Measurements from ENCODE around the gene MAD1L1.

Gene MAD1L1

DNA sequence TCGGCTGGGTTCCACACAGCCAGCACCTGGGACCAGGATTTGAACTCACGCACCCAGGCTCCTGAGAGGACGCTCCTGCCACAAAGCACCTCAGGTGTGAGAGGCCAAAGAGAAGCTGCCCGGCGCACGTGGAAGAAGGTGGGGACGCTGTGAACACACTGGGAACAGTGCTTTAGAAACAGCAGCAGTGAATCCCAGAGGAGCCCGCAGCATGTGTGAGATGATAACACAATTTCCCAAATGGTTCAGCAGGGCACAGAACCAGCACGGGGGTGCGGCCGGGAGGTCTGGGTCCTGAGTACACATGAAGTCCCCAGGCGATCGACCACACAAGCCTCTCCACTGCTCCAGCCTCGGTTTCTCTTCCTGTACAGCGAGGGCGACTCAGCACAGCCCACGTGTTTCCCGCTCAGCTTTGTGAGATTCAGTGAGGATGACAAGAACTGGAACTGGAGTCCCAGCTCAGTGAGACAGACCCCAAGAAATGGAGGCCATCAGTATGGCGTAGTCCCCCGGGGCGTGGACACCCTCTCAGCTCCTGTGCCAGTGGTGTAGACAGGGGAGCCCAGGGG is 188.3 kb downstream of the MAD1L1 start:
- TF ChIP-seq, protein P1, sequence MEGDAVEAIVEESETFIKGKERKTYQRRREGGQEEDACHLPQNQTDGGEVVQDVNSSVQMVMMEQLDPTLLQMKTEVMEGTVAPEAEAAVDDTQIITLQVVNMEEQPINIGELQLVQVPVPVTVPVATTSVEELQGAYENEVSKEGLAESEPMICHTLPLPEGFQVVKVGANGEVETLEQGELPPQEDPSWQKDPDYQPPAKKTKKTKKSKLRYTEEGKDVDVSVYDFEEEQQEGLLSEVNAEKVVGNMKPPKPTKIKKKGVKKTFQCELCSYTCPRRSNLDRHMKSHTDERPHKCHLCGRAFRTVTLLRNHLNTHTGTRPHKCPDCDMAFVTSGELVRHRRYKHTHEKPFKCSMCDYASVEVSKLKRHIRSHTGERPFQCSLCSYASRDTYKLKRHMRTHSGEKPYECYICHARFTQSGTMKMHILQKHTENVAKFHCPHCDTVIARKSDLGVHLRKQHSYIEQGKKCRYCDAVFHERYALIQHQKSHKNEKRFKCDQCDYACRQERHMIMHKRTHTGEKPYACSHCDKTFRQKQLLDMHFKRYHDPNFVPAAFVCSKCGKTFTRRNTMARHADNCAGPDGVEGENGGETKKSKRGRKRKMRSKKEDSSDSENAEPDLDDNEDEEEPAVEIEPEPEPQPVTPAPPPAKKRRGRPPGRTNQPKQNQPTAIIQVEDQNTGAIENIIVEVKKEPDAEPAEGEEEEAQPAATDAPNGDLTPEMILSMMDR (conservative IDR thresholded peaks at IDR 0.05; ENCODE audit: control insufficient read depth, insufficient read depth, low read depth, low read length): no peak
- no peak for DNase-seq (ENCODE audit: low read depth)
- no peak overlapping the region for H3K4me3 ChIP-seq (ENCODE audit: control insufficient read depth, low read depth, low read length)

DNA sequence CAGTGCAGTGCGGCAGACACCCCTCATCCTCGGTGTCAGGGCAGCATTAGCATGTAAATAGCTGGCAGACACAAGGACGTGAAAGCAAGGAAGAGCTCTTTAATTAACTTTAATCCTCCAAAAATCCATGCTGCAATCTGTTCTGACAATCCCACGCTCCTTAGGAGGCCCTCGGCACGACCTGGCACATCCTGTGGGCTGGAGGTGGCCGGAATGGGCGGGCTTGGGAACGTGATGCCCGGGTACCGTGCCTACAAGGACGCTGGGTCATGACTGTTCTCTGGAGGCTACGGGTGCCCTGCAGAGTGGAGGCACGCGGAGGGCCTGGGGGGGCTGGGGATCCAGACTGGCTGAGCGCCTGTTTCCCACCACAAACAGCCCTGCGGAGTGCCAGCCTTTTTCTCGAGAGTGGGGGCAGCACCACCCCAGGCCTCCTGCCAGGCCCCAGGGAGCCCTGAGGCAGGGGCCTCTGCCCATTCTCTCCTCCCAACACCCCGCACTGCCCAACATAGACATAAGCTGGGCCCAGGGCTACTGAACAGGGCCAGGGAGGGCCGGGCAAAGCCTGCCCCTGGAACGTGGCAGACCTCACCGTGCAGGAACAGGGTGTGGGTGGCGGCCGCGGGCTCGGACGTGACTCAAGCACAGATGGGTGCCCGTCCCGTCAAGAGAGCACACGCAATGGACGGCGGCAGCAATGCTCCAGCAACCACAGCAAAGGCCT is 189.3 kb downstream of the MAD1L1 start:
- no peak overlapping the region for H3K4me3 ChIP-seq (ENCODE audit: control insufficient read depth, low read depth, low read length)
- DNase-seq (ENCODE audit: low read depth): no peak
- TF ChIP-seq, protein P1 (conservative IDR thresholded peaks at IDR 0.05; ENCODE audit: control insufficient read depth, insufficient read depth, low read depth, low read length): no peak

DNA sequence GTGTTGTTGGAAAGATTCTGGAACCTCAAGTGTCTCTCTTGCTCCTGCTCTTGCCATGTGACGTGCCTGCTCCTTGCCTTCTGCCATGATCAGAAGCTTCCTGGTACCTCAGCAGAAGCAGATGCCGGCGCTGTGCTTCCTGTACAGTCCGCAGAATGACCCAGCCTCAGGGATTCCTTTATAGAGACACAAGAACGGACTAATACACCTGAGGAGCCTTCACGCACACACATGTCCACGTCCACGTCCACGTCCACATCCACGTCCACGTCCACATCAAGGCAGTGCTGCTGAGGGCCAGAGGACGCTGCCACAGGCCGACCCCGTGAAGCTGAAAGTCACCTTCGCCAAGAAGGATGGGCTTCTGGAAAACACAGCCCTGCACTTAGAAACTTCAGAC is 190.1 kb downstream of the MAD1L1 start:
- no peak overlapping the region for H3K4me3 ChIP-seq (ENCODE audit: control insufficient read depth, low read depth, low read length)
- DNase-seq (ENCODE audit: low read depth): no peak
- TF ChIP-seq, protein P1 (conservative IDR thresholded peaks at IDR 0.05; ENCODE audit: control insufficient read depth, insufficient read depth, low read depth, low read length): no peak

DNA sequence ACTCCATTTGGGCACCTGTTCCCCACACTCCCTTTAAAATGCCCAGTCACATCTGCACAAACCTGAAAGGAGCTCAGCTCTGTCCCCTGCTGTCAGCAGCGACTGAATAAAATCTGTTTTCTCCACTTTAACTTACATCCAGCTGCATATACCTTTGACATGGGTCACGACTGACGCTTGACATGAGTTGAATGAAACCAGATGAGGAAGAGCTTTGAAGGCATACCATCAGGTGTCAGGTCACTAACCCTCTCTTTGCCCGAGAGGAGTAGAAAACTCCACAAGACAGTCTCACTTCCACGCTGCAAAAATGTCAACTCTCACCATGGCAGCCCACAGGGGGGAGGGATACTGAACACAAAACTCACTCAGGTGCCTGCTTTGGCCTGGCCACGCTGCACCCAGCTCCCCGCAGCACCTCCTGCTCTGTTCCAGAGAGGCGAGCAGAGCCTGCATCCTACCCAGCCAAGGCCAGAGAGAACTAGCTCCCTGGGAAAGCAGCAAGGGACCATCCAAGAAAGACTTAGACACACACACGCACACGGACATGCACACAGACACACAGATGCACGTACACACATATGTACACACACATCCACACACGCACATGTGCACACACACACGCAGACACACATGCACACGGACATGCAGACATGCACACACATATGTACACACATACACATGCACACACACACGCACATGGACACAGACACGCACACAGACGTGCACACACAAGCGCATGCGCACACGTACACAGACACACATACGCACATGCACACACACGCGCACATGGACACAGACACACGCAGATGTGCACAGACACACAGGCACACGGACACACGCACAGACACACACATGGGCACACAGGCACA is 191.0 kb downstream of the MAD1L1 start:
- no peak for DNase-seq (ENCODE audit: low read depth)
- TF ChIP-seq, protein P1 (conservative IDR thresholded peaks at IDR 0.05; ENCODE audit: control insufficient read depth, insufficient read depth, low read depth, low read length): no peak
- no peak overlapping the region for H3K4me3 ChIP-seq (ENCODE audit: control insufficient read depth, low read depth, low read length)

DNA sequence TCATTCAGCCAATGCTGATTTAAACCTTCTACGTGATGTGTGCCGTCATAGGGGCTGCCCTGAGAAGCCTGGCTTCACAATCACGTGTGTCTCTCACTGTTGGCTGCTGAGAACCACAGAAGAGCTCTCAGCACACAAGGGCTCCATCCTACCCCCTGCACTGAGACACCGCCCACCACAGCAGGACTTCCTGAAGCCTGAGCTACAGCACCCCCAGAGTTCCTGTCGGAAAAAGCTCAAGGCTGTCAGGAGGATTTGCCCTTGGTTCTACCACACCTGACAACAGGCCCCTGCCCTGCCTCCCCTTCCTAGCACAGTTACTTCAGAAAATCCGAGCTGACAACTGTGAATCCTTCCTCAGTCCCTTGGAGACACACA is 191.9 kb downstream of the MAD1L1 start:
- DNase-seq (ENCODE audit: low read depth): no peak
- TF ChIP-seq, protein P1 (conservative IDR thresholded peaks at IDR 0.05; ENCODE audit: control insufficient read depth, insufficient read depth, low read depth, low read length): no peak
- no peak overlapping the region for H3K4me3 ChIP-seq (ENCODE audit: control insufficient read depth, low read depth, low read length)

DNA sequence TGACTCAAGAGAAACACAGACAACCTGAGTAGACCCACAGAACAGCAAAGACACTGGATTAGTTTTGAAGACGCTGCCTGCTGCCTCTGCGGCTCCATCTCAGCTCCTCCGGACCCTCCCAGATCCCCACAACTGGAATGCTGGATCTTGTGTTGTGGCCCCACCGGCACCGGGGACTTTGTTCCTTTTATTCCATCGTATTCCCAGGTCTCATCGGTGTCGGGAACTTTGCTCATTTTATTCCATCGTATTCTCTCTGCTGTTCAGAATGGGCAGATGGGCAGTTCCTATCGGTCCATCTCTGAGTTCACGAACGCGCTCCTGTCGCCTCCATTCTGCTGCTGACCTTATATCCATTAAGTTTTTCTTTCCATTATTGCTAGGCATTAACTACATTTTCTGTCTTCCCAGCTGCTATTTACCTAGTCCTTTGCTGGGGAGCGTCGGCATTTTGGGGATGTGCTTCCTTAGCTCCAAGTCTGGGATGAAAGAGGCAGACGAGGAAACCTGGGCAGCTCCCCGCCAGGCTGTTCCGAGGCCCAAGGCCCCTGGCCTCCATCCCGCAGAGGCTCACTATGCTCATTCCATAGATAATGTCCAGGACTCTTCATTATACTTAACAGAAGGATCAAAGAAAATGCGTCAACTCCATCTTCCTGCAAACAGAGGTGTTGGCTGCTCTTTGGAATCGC is 192.4 kb downstream of the MAD1L1 start:
- TF ChIP-seq, protein P1 (conservative IDR thresholded peaks at IDR 0.05; ENCODE audit: control insufficient read depth, insufficient read depth, low read depth, low read length): no peak
- H3K4me3 ChIP-seq (ENCODE audit: control insufficient read depth, low read depth, low read length): no peak overlapping the region
- DNase-seq (ENCODE audit: low read depth): no peak

All from fibroblast of mammary gland (primary cell).